NCI-H345 treated with DMSO at 0.1 percent for 48 hours (cell line): Measurements from ENCODE around the gene DNAL4.

Experiments
- DNase-seq: peaks from one replicate; lab custom pipeline; 2025; ENCODE audit not compliant: unreplicated experiment; lab: John Stamatoyannopoulos, UW

Gene DNAL4

GRCh38 chr22:38741576-38741975 lies 52.4 kb downstream of the DNAL4 start:
- no peak for DNase-seq

GRCh38 chr22:38741166-38741565 lies 52.8 kb downstream of the DNAL4 start:
- DNase-seq, result no peak

GRCh38 chr22:38740754-38741153 lies 53.2 kb downstream of the DNAL4 start:
- no peak for DNase-seq

GRCh38 chr22:38740116-38740723 lies 53.7 kb downstream of the DNAL4 start:
- no peak for DNase-seq

- DNase-seq, result no peak
These were observed 54.5 kb downstream of the DNAL4 start for GRCh38 chr22:38739300-38740055.

GRCh38 chr22:38738475-38739070 lies 55.4 kb downstream of the DNAL4 start:
- no peak for DNase-seq

- DNase-seq, result no peak
These were observed 56.5 kb downstream of the DNAL4 start for GRCh38 chr22:38737302-38738060.

- no peak for DNase-seq
These were observed 57.7 kb downstream of the DNAL4 start for GRCh38 chr22:38736257-38736570.

GRCh38 chr22:38735465-38736256 lies 58.3 kb downstream of the DNAL4 start:
- DNase-seq, result no peak

GRCh38 chr22:38735126-38735464 lies 58.8 kb downstream of the DNAL4 start:
- DNase-seq, result no peak

- no peak for DNase-seq
These were observed 59.4 kb downstream of the DNAL4 start for GRCh38 chr22:38734421-38735100.

- DNase-seq, result peak; percentile 40
These were observed 60.1 kb downstream of the DNAL4 start for GRCh38 chr22:38733724-38734381.

- no peak for DNase-seq
These were observed 60.6 kb downstream of the DNAL4 start for GRCh38 chr22:38733329-38733723.

GRCh38 chr22:38732251-38732815 lies 61.6 kb downstream of the DNAL4 start:
- peak; percentile 32 for DNase-seq

GRCh38 chr22:38731703-38732161 lies 62.2 kb downstream of the DNAL4 start:
- DNase-seq, result no peak

GRCh38 chr22:38730411-38730871 lies 63.5 kb downstream of the DNAL4 start:
- DNase-seq, result no peak

- DNase-seq, result no peak
These were observed 64.0 kb downstream of the DNAL4 start for GRCh38 chr22:38729946-38730345.

GRCh38 chr22:38728871-38729796 lies 64.8 kb downstream of the DNAL4 start:
- DNase-seq, result no peak
